ENCODE measurements around the gene ACO2.
"Not testable (repeated sequence)": the region's sequence is repeated elsewhere in the genome, so short reads cannot be mapped to it uniquely, and the experiment has no call there.

Gene ACO2

GRCh38 chr22:41468381-41469217 is at the start of gene ACO2, which contains the start of gene PHF5A:
ACO2 (plus strand) TSS chr22:41469117; CDS start chr22:41469147, 30 bp downstream.
PHF5A (minus strand) TSS chr22:41468692; CDS start chr22:41468653, 39 bp downstream.
- no peaks in the 10 kb centered on the region for H3K9me3 Mint-ChIP-seq
- H3K27ac Mint-ChIP-seq, result peak within 1 kb of the TSS; percentile 99 to 100 (median 99)
- peak within 1 kb of the TSS; percentile 87 to 90 (median 88) for H3K4me3 Mint-ChIP-seq
- no peaks in the 10 kb centered on the region for H3K27me3 Mint-ChIP-seq (ENCODE audit: low read depth)
- H3K36me3 Mint-ChIP-seq (ENCODE audit: low read depth), result peaks cover 35% of the 10 kb centered on the region
- H3K4me1 Mint-ChIP-seq, result peaks cover 19% of the 10 kb centered on the region
- no peak for TF ChIP-seq CTCF (IDR thresholded peaks at IDR 0.05; ENCODE audit: unreplicated experiment in 3 of 3)

GRCh38 chr22:41425660-41426365 is 43.1 kb upstream of the ACO2 start:
- H3K4me3 Mint-ChIP-seq, result no peak overlapping the region
- H3K9me3 Mint-ChIP-seq, result no peaks in the 10 kb centered on the region
- TF ChIP-seq CTCF (IDR thresholded peaks at IDR 0.05; ENCODE audit: unreplicated experiment in 3 of 3), result no peak
- no peaks in the 10 kb centered on the region for H3K4me1 Mint-ChIP-seq
- no peak overlapping the region for H3K27ac Mint-ChIP-seq
- H3K36me3 Mint-ChIP-seq (ENCODE audit: low read depth), result peaks cover 14% of the 10 kb centered on the region
- H3K27me3 Mint-ChIP-seq (ENCODE audit: low read depth), result no peaks in the 10 kb centered on the region

GRCh38 chr22:41429232-41429950 is 39.5 kb upstream of the ACO2 start:
- Mint-ChIP-seq H3K9me3 (no peaks in the 10 kb centered on the region), H3K4me1 (no peaks in the 10 kb centered on the region), H3K27me3 (ENCODE audit: low read depth) (no peaks in the 10 kb centered on the region), H3K4me3 (no peak overlapping the region), H3K36me3 (ENCODE audit: low read depth) (peaks cover 38% of the 10 kb centered on the region), H3K27ac (no peak overlapping the region)
- TF ChIP-seq CTCF (IDR thresholded peaks at IDR 0.05; ENCODE audit: unreplicated experiment in 3 of 3), result no peak

- H3K27me3 Mint-ChIP-seq (ENCODE audit: low read depth), result no peaks in the 10 kb centered on the region
- H3K4me3 Mint-ChIP-seq, result no peak overlapping the region
- no peaks in the 10 kb centered on the region for H3K4me1 Mint-ChIP-seq
- no peak overlapping the region for H3K27ac Mint-ChIP-seq
- no peak for TF ChIP-seq CTCF (IDR thresholded peaks at IDR 0.05; ENCODE audit: unreplicated experiment in 3 of 3)
- no peaks in the 10 kb centered on the region for H3K9me3 Mint-ChIP-seq
- peaks cover 41% of the 10 kb centered on the region for H3K36me3 Mint-ChIP-seq (ENCODE audit: low read depth)
These were observed 39.0 kb upstream of the ACO2 start for GRCh38 chr22:41429951-41430332.

- H3K9me3 Mint-ChIP-seq, result no peaks in the 10 kb centered on the region
- peak overlapping the region in 1 of 3 experiments; percentile 14 for H3K27ac Mint-ChIP-seq
- no peak for TF ChIP-seq CTCF (IDR thresholded peaks at IDR 0.05; ENCODE audit: unreplicated experiment in 3 of 3)
- peaks cover 50% of the 10 kb centered on the region for H3K36me3 Mint-ChIP-seq (ENCODE audit: low read depth)
- H3K27me3 Mint-ChIP-seq (ENCODE audit: low read depth), result no peaks in the 10 kb centered on the region
- no peak overlapping the region for H3K4me3 Mint-ChIP-seq
- H3K4me1 Mint-ChIP-seq, result no peaks in the 10 kb centered on the region
These were observed 37.3 kb upstream of the ACO2 start for GRCh38 chr22:41431656-41432055.

- not testable (repeated sequence) for H3K9me3 Mint-ChIP-seq; H3K27me3 Mint-ChIP-seq (ENCODE audit: low read depth); H3K4me3 Mint-ChIP-seq; H3K27ac Mint-ChIP-seq; H3K4me1 Mint-ChIP-seq
- peaks cover 56% of the 10 kb centered on the region for H3K36me3 Mint-ChIP-seq (ENCODE audit: low read depth)
These were observed 35.4 kb upstream of the ACO2 start for GRCh38 chr22:41433480-41433879.

GRCh38 chr22:41434361-41435003 is 34.4 kb upstream of the ACO2 start:
- not testable (repeated sequence) for H3K9me3 Mint-ChIP-seq; H3K27me3 Mint-ChIP-seq (ENCODE audit: low read depth); H3K4me3 Mint-ChIP-seq
- Mint-ChIP-seq H3K36me3 (ENCODE audit: low read depth) (peaks cover 63% of the 10 kb centered on the region), H3K4me1 (peaks cover 12% of the 10 kb centered on the region), H3K27ac (peak overlapping the region in 1 of 3 experiments; percentile 60)

Data from nephron (organoid).